GM18499 (cell line): Measurements from ENCODE around the gene XKR3.
"Not testable (repeated sequence)": the region's sequence is repeated elsewhere in the genome, so short reads cannot be mapped to it uniquely, and the experiment has no call there.

ENCODE experiments used
- ATAC-seq: cut with Tn5 transposase; IDR thresholded peaks from one replicate; pipeline ENCODE4 v1.9.1; 2021; ENCODE audit warnings: moderate number of reproducible peaks; ENCODE audit not compliant: insufficient read depth, unreplicated experiment

The XKR3 gene

DNA sequence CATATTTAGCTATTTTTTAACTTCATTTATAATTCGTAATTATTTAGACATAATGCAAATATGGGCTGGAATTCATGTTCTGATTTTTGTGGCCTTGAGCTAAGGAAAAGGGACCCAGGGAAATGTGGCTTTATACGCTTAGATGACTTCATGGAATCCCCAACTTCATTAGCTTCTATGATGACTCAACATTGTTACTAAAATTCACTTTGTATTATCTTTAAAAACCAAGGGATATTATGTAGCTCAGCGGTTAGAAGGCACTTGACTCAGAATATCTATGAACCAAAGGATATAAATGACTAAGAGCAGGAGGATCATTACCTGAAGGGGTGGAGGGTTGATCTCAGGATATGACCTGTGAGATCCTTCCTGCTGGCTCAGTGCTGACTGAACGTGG lies 64.8 kb downstream of the XKR3 start:
- not testable (repeated sequence) for ATAC-seq

DNA sequence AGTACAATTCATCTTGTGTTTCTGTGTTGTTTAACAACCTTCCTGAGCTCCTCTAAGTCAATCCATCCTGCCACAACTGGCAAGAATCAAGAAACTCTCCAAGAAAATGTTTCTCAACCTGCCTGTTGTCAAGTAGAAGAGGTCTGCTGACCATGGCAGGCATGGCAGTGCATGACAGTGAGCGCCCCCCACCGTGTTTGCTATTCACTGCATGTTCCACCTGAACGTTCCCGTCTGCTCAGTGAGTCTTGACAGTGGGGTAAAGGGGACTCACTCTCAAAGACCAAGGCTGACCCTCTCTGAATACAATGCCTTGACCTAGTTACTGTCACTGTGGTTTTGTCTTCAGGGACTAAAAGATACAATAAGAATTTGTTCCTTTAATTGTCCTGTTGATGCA lies 75.9 kb downstream of the XKR3 start:
- not testable (repeated sequence) for ATAC-seq

DNA sequence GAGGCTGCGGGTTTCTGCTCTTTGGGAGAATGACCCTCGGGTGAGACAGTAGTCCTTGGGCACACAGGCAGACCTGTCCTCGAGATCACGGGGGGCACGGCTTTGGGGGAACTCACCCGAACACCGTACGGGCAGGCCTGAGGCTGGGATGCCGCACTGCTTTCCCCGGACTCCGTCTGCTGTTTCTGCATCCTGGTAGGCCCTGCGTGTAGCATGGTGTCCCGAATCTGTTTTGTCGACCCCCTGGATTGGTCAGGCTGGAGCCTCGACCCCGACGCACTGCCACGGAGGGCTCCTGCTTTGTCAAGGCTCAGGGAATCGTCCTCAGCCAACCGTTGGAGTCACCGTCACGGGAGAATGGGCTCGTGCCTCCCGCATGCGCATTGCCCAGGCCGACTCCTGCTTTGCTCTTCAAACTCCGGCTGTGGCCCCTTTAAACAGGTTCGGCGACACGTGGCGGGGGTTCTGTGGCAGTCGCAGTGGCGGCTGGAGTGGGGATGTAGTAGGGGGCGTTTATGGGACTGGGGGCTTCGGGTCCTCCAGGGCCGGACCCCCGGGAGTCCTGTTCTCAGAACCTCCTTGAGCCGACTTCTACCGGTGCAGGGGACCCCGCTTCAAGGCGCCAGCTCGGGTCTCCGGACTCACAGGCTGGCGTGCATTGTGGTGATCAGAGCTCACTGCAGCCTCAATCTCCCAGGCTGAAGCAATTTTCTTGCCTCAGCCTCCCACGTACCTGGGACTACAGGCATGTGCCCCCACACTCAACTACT lies 76.9 kb downstream of the XKR3 start:
- not testable (repeated sequence) for ATAC-seq

DNA sequence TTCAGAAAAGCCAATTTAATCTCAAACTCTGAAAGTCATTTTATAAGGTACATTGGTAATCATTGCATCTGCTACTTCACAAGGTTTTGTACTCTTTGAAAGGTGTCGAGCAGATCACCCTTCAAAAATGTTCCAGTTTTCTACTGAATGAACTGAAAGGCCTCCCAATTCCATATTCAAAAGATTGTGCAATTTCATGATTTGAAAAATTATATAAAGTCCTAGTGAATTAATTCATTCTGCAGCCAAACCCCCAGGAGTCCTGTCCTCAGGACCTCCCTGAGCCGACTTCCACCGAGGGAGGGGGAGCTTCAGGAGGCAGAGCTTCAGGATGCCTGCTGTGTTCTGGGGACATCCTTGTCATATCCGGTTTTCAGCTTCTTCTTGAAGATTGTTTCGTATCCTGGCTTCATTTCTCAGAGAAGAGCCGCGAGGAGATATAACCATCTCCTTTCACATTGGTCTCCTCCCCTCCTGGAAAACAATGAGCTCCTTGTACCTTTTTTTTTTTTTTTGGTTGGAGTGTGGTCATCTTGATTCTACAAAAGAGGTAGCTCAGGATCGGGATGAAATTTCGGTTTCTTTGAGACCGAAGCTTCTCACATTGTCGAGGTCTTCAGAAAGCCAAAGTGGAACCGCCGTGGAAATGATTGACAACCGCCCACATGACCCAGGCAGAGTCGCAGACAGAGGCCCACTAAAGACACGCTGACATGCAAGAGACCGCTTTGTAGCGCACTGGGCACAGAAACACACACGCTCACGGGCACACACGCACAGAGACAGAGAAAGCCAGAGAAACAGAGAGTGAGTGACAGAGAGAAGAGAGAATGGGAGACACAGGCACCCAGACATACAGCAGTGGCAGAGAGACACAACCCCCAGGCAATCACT lies 77.7 kb downstream of the XKR3 start:
- not testable (repeated sequence) for ATAC-seq

DNA sequence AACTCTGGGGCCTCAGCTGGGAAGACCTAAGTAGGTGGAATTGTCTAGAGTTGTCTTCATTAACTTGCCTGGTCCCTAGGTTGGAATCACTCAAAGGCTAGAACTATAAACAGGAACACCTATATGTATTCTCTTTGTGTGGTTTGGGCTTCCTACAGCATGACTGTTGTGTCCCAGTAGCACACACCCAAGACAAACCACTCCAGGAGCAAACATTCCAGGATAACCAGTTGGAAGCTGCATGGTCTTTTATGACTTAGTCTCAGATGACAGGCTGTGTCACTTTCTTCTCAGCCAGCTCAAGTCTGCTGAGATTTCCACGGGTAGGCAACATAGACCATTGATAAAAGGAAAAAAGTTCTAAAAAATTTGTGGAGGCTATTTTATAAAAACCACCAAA lies 90.9 kb downstream of the XKR3 start:
- ATAC-seq = not testable (repeated sequence)
